Cardiac muscle cell (in vitro differentiated cells and primary cell): ENCODE data around the gene PRRX2. TPM values are rescaled to one million over a fixed set of nuclear protein-coding genes. Genes with fewer than 3 reads are reported as not detected.

Experiments
- DNase-seq, 2 donors: peaks; one replicate each; pipeline versions ENCODE4 v3.0.0 to v3.0.0-alpha.2; 2010 to 2017; ENCODE audit warnings: low read depth in 1 of 2, low spot score in 1 of 2
- H3K27ac ChIP-seq: fragments of 200-600 bp; sonication (generic); 2 replicates; pipeline ENCODE4 v1.5.1; 2016
- H3K27me3 ChIP-seq: fragments of 200-600 bp; sonication (generic); 2 replicates; pipeline ENCODE4 v1.6.0; 2016; ENCODE audit warnings: control low read depth
- H3K36me3 ChIP-seq: fragments of 200-600 bp; sonication (generic); 2 replicates; pipeline ENCODE4 v1.5.1; 2016; ENCODE audit warnings: control low read depth
- H3K4me1 ChIP-seq: fragments of 200-600 bp; sonication (generic); 2 replicates; pipeline ENCODE4 v1.8.1; 2017; ENCODE audit warnings: low read depth, mild to moderate bottlenecking, mixed run types
- H3K4me3 ChIP-seq: fragments of 200-600 bp; sonication (generic); 2 replicates; pipeline ENCODE4 v1.5.1; 2016; ENCODE audit warnings: mild to moderate bottlenecking
- H3K9me3 ChIP-seq: fragments of 200-600 bp; sonication (generic); 2 replicates; pipeline ENCODE4 v1.5.1; 2017; ENCODE audit warnings: low read depth, mild to moderate bottlenecking, control low read depth
- polyA plus RNA-seq: library from polyadenylated mRNA; unstranded; fragments of >200 nt; fragmentation: Nextera tagmentation; extraction: Ambion mirVana; gene quantifications from 2 replicates; pipeline ENCODE4 v1.2.1, GENCODE V29; 2016
- total RNA-seq: library from RNA; depleted of rRNA; stranded (reverse); fragments of >200 nt; gene quantifications from 2 replicates; pipeline ENCODE4 v1.2.3, GENCODE V29; 2016
- TF ChIP-seq, protein P1 (sequence below): IDR thresholded peaks from 2 replicates; pipeline ENCODE4 v1.5.1; 2012; ENCODE audit warnings: low read depth, mild to moderate bottlenecking, low read length

Gene PRRX2
- total and polyA plus RNA-seq, 2 experiments from 2014 or later = 3.0 to 10.2 TPM

DNA sequence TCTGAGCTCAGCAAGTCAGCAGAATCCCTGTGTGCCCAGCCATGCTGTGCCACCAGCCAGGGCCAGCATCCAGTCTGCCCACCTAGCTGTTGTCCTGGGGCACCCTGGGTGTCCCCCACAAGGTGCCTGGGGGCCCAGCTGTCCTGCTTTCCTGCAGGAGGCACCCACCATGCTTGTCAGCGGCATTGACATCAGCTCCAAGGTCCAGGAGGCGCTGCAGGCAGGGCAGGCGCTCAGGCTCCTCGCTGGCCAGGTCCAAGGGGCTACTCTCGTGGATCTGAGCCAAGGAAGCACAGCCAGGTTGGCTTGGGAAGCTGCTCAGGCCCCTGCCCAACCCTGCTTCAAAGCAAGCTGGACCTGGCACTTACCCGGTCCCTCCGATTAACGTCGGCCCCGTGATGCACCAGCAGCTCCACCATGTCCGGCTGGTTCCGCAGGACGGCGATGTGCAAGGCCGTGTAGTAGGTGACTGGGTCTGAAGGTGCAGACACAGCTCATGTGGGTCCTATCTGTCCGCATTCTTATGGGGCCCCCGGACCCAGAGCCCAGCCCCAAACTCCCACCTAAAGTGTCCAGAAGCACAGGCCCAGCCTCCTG is 26.3 kb upstream of the PRRX2 start:
- no peaks in the 10 kb centered on the region for H3K27me3 ChIP-seq
- H3K4me3 ChIP-seq = no peak overlapping the region
- no peak overlapping the region for H3K27ac ChIP-seq
- no peak for DNase-seq
- H3K9me3 ChIP-seq = no peaks in the 10 kb centered on the region
- peaks cover 25% of the 10 kb centered on the region for H3K36me3 ChIP-seq
- peaks cover 8% of the 10 kb centered on the region for H3K4me1 ChIP-seq
- TF ChIP-seq, protein P1, sequence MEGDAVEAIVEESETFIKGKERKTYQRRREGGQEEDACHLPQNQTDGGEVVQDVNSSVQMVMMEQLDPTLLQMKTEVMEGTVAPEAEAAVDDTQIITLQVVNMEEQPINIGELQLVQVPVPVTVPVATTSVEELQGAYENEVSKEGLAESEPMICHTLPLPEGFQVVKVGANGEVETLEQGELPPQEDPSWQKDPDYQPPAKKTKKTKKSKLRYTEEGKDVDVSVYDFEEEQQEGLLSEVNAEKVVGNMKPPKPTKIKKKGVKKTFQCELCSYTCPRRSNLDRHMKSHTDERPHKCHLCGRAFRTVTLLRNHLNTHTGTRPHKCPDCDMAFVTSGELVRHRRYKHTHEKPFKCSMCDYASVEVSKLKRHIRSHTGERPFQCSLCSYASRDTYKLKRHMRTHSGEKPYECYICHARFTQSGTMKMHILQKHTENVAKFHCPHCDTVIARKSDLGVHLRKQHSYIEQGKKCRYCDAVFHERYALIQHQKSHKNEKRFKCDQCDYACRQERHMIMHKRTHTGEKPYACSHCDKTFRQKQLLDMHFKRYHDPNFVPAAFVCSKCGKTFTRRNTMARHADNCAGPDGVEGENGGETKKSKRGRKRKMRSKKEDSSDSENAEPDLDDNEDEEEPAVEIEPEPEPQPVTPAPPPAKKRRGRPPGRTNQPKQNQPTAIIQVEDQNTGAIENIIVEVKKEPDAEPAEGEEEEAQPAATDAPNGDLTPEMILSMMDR = no peak

- H3K36me3 ChIP-seq = peaks cover 19% of the 10 kb centered on the region
- no peaks in the 10 kb centered on the region for H3K9me3 ChIP-seq
- TF ChIP-seq, protein P1 = no peak
- no peak overlapping the region for H3K4me3 ChIP-seq
- H3K27me3 ChIP-seq = no peaks in the 10 kb centered on the region
- no peak for DNase-seq
- peaks cover 8% of the 10 kb centered on the region for H3K4me1 ChIP-seq
- no peak overlapping the region for H3K27ac ChIP-seq
Observed at GRCh38 chr9:129639756-129640085, 25.7 kb upstream of the PRRX2 start.

- peaks cover 13% of the 10 kb centered on the region for H3K36me3 ChIP-seq
- H3K4me3 ChIP-seq = no peak overlapping the region
- no peak overlapping the region for H3K27ac ChIP-seq
- DNase-seq = peak in 1 of 2 donors; percentile 46
- peaks cover 8% of the 10 kb centered on the region for H3K4me1 ChIP-seq
- TF ChIP-seq, protein P1 = no peak
- no peaks in the 10 kb centered on the region for H3K27me3 ChIP-seq
- no peaks in the 10 kb centered on the region for H3K9me3 ChIP-seq
Observed at GRCh38 chr9:129640086-129640870, 25.2 kb upstream of the PRRX2 start.

GRCh38 chr9:129640871-129641749 is 24.3 kb upstream of the PRRX2 start:
- peaks cover 7% of the 10 kb centered on the region for H3K36me3 ChIP-seq
- H3K4me3 ChIP-seq = peak overlapping the region; percentile 66
- no peaks in the 10 kb centered on the region for H3K9me3 ChIP-seq
- no peak for DNase-seq
- H3K4me1 ChIP-seq = peaks cover 8% of the 10 kb centered on the region
- TF ChIP-seq, protein P1 = no peak
- H3K27ac ChIP-seq = peak overlapping the region; percentile 50
- H3K27me3 ChIP-seq = no peaks in the 10 kb centered on the region

GRCh38 chr9:129641750-129642585 is 23.5 kb upstream of the PRRX2 start, which contains the start of gene ASB6:
TSS of gene ASB6 (minus strand) at chr9:129642151. CDS start at chr9:129641999, 152 bp downstream.
- DNase-seq = peak; percentile 98 to 99
- Histone ChIP-seq H3K27ac (peak within 1 kb of the TSS; percentile 50), H3K9me3 (no peaks in the 10 kb centered on the region), H3K4me1 (peaks cover 8% of the 10 kb centered on the region), H3K4me3 (peak within 1 kb of the TSS; percentile 66), H3K36me3 (peaks cover 7% of the 10 kb centered on the region), H3K27me3 (no peaks in the 10 kb centered on the region)
- TF ChIP-seq, protein P1 = peak; percentile 90
